ENCODE data around the gene VMP1. TPM values are rescaled to one million over a fixed set of nuclear protein-coding genes. Genes with fewer than 3 reads are reported as not detected.
A peak's percentile ranks its signal among the peaks of the same experiment; 100 is the strongest.

Gene VMP1
- total and polyA plus RNA-seq, 7 experiments from 2014 or later, result 42.0 to 370 (median 80.8) TPM

GRCh38 chr17:59688496-59688895, 19.0 kb upstream of the VMP1 start:
- Histone ChIP-seq H3K27me3 (ENCODE audit: control insufficient read depth in 2 of 2, insufficient read depth in 2 of 2, low read length in 2 of 2) (no peaks in the 10 kb centered on the region), H3K4me3 (ENCODE audit: low read length) (no peak overlapping the region), H3K36me3 (ENCODE audit: control insufficient read depth in 2 of 3, insufficient read depth in 3 of 3, low read length in 3 of 3) (peaks cover 13 to 77% (median 41%) of the 10 kb centered on the region in 3 experiments), H3K4me1 (ENCODE audit: control insufficient read depth in 2 of 2, insufficient read depth in 2 of 2, low read length in 2 of 2) (no peaks in the 10 kb centered on the region), H3K9me3 (ENCODE audit: control insufficient read depth in 2 of 3, low read length in 3 of 3) (no peaks in the 10 kb centered on the region), H3K27ac (ENCODE audit: low read depth, low read length) (no peak overlapping the region)
- Mint-ChIP-seq H3K9me3 (no peaks in the 10 kb centered on the region), H3K27ac (peak overlapping the region in 8 of 9 donors; percentile 16 to 86 (median 51)), H3K4me1 (peaks cover 0 to 21% (median 11%) of the 10 kb centered on the region in 7 donors), H3K36me3 (peaks cover 0 to 40% (median 11%) of the 10 kb centered on the region in 5 donors), H3K27me3 (no peaks in the 10 kb centered on the region), H3K4me3 (no peak overlapping the region)
- ATAC-seq (no peak), DNase-seq (no peak)
- intact Hi-C loops (cut with micrococcal nuclease), result no loop called here
- CTCF ChIA-PET, result interaction anchor here (0.6 kb wide), 1 partner anchor 86 kb away, joined by 3 read pairs; no protein-coding TSS in a partner anchor
- POLR2A ChIA-PET, result no interaction called here

GRCh38 chr17:59693582-59693981, 13.9 kb upstream of the VMP1 start:
- ChIA-PET CTCF (no interaction called here), POLR2A (no interaction called here)
- peaks cover 4 to 44% (median 24%) of the 10 kb centered on the region in 5 donors for H3K36me3 Mint-ChIP-seq
- H3K9me3 ChIP-seq (ENCODE audit: control insufficient read depth in 2 of 3, low read length in 3 of 3), result no peaks in the 10 kb centered on the region
- peak overlapping the region in 2 of 9 donors; percentile 33 to 62 for H3K27ac Mint-ChIP-seq
- intact Hi-C loops (cut with micrococcal nuclease), result no loop called here
- no peak overlapping the region for H3K4me3 ChIP-seq (ENCODE audit: low read length)
- no peaks in the 10 kb centered on the region for H3K27me3 Mint-ChIP-seq
- no peak overlapping the region for H3K27ac ChIP-seq (ENCODE audit: low read depth, low read length)
- no peaks in the 10 kb centered on the region for H3K9me3 Mint-ChIP-seq
- H3K36me3 ChIP-seq (ENCODE audit: control insufficient read depth in 2 of 3, insufficient read depth in 3 of 3, low read length in 3 of 3), result peaks cover 0 to 74% (median 19%) of the 10 kb centered on the region in 3 experiments
- ATAC-seq (no peak), DNase-seq (no peak)
- peaks cover 8 to 25% (median 14%) of the 10 kb centered on the region in 7 donors for H3K4me1 Mint-ChIP-seq
- H3K27me3 ChIP-seq (ENCODE audit: control insufficient read depth in 2 of 2, insufficient read depth in 2 of 2, low read length in 2 of 2), result no peaks in the 10 kb centered on the region
- H3K4me1 ChIP-seq (ENCODE audit: control insufficient read depth in 2 of 2, insufficient read depth in 2 of 2, low read length in 2 of 2), result no peaks in the 10 kb centered on the region
- H3K4me3 Mint-ChIP-seq, result no peak overlapping the region

GRCh38 chr17:59694344-59694743, 13.1 kb upstream of the VMP1 start:
- Mint-ChIP-seq H3K4me1 (peaks cover 10 to 33% (median 19%) of the 10 kb centered on the region in 7 donors), H3K4me3 (no peak overlapping the region), H3K36me3 (peaks cover 11 to 52% (median 26%) of the 10 kb centered on the region in 5 donors), H3K27me3 (no peaks in the 10 kb centered on the region), H3K27ac (peak overlapping the region in 5 of 9 donors; percentile 4 to 49 (median 9)), H3K9me3 (no peaks in the 10 kb centered on the region)
- Histone ChIP-seq H3K27ac (ENCODE audit: low read depth, low read length) (peak overlapping the region; percentile 10), H3K9me3 (ENCODE audit: control insufficient read depth in 2 of 3, low read length in 3 of 3) (no peaks in the 10 kb centered on the region), H3K4me3 (ENCODE audit: low read length) (no peak overlapping the region), H3K27me3 (ENCODE audit: control insufficient read depth in 2 of 2, insufficient read depth in 2 of 2, low read length in 2 of 2) (no peaks in the 10 kb centered on the region), H3K4me1 (ENCODE audit: control insufficient read depth in 2 of 2, insufficient read depth in 2 of 2, low read length in 2 of 2) (no peaks in the 10 kb centered on the region), H3K36me3 (ENCODE audit: control insufficient read depth in 2 of 3, insufficient read depth in 3 of 3, low read length in 3 of 3) (peaks cover 0 to 78% (median 19%) of the 10 kb centered on the region in 3 experiments)
- CTCF ChIA-PET, result no interaction called here
- ATAC-seq (no peak), DNase-seq (no peak)
- POLR2A ChIA-PET, result no interaction called here
- intact Hi-C loops (cut with micrococcal nuclease), result no loop called here

GRCh38 chr17:59695945-59696681, 11.3 kb upstream of the VMP1 start:
- no peak for ATAC-seq
- Mint-ChIP-seq H3K4me1 (peaks cover 16 to 48% (median 35%) of the 10 kb centered on the region in 7 donors), H3K9me3 (no peaks in the 10 kb centered on the region), H3K36me3 (peaks cover 17 to 56% (median 32%) of the 10 kb centered on the region in 5 donors), H3K27ac (peak overlapping the region in 3 of 9 donors; percentile 2 to 47 (median 8)), H3K4me3 (no peak overlapping the region), H3K27me3 (no peaks in the 10 kb centered on the region)
- no peaks in the 10 kb centered on the region for H3K27me3 ChIP-seq (ENCODE audit: control insufficient read depth in 2 of 2, insufficient read depth in 2 of 2, low read length in 2 of 2)
- peaks cover 0 to 68% (median 9%) of the 10 kb centered on the region in 3 experiments for H3K36me3 ChIP-seq (ENCODE audit: control insufficient read depth in 2 of 3, insufficient read depth in 3 of 3, low read length in 3 of 3)
- no peak overlapping the region for H3K27ac ChIP-seq (ENCODE audit: low read depth, low read length)
- no peak overlapping the region for H3K4me3 ChIP-seq (ENCODE audit: low read length)
- CTCF ChIA-PET, result no interaction called here
- H3K4me1 ChIP-seq (ENCODE audit: control insufficient read depth in 2 of 2, insufficient read depth in 2 of 2, low read length in 2 of 2), result no peaks in the 10 kb centered on the region
- POLR2A ChIA-PET, result no interaction called here
- intact Hi-C loops (cut with micrococcal nuclease), result no loop called here
- DNase-seq, result no peak
- no peaks in the 10 kb centered on the region for H3K9me3 ChIP-seq (ENCODE audit: control insufficient read depth in 2 of 3, low read length in 3 of 3)

- H3K36me3 Mint-ChIP-seq, result peaks cover 17 to 53% (median 31%) of the 10 kb centered on the region in 5 donors
- no peaks in the 10 kb centered on the region for H3K9me3 Mint-ChIP-seq
- no peaks in the 10 kb centered on the region for H3K27me3 Mint-ChIP-seq
- Histone ChIP-seq H3K27ac (ENCODE audit: low read depth, low read length) (no peak overlapping the region), H3K27me3 (ENCODE audit: control insufficient read depth in 2 of 2, insufficient read depth in 2 of 2, low read length in 2 of 2) (no peaks in the 10 kb centered on the region), H3K9me3 (ENCODE audit: control insufficient read depth in 2 of 3, low read length in 3 of 3) (no peaks in the 10 kb centered on the region), H3K4me3 (ENCODE audit: low read length) (no peak overlapping the region), H3K4me1 (ENCODE audit: control insufficient read depth in 2 of 2, insufficient read depth in 2 of 2, low read length in 2 of 2) (no peaks in the 10 kb centered on the region), H3K36me3 (ENCODE audit: control insufficient read depth in 2 of 3, insufficient read depth in 3 of 3, low read length in 3 of 3) (peaks cover 0 to 67% (median 8%) of the 10 kb centered on the region in 3 experiments)
- intact Hi-C loops (cut with micrococcal nuclease), result no loop called here
- peak overlapping the region in 6 of 9 donors; percentile 2 to 60 (median 38) for H3K27ac Mint-ChIP-seq
- DNase-seq (no peak), ATAC-seq (no peak)
- H3K4me1 Mint-ChIP-seq, result peaks cover 18 to 51% (median 37%) of the 10 kb centered on the region in 7 donors
- H3K4me3 Mint-ChIP-seq, result no peak overlapping the region
- ChIA-PET POLR2A (no interaction called here), CTCF (no interaction called here)
These were observed 10.7 kb upstream of the VMP1 start for GRCh38 chr17:59696682-59697277.

- Histone ChIP-seq H3K27me3 (ENCODE audit: control insufficient read depth in 2 of 2, insufficient read depth in 2 of 2, low read length in 2 of 2) (no peaks in the 10 kb centered on the region), H3K9me3 (ENCODE audit: control insufficient read depth in 2 of 3, low read length in 3 of 3) (no peaks in the 10 kb centered on the region), H3K4me3 (ENCODE audit: low read length) (no peak overlapping the region), H3K27ac (ENCODE audit: low read depth, low read length) (no peak overlapping the region), H3K4me1 (ENCODE audit: control insufficient read depth in 2 of 2, insufficient read depth in 2 of 2, low read length in 2 of 2) (peaks cover 0 to 5% of the 10 kb centered on the region in 2 donors), H3K36me3 (ENCODE audit: control insufficient read depth in 2 of 3, insufficient read depth in 3 of 3, low read length in 3 of 3) (peaks cover 0 to 58% (median 8%) of the 10 kb centered on the region in 3 experiments)
- peak overlapping the region in 2 of 10 donors; percentile 1 to 28 for H3K4me3 Mint-ChIP-seq
- intact Hi-C loops (cut with micrococcal nuclease), result no loop called here
- CTCF ChIA-PET, result no interaction called here
- H3K27ac Mint-ChIP-seq, result peak overlapping the region in 8 of 9 donors; percentile 1 to 83 (median 48)
- ATAC-seq (no peak), DNase-seq (no peak)
- no peaks in the 10 kb centered on the region for H3K27me3 Mint-ChIP-seq
- no peaks in the 10 kb centered on the region for H3K9me3 Mint-ChIP-seq
- POLR2A ChIA-PET, result no interaction called here
- peaks cover 18 to 65% (median 50%) of the 10 kb centered on the region in 7 donors for H3K4me1 Mint-ChIP-seq
- peaks cover 16 to 55% (median 31%) of the 10 kb centered on the region in 5 donors for H3K36me3 Mint-ChIP-seq
These were observed 9.3 kb upstream of the VMP1 start for GRCh38 chr17:59698143-59698542.
